DND-41 (cell line): Measurements from ENCODE around the gene NECTIN1.

Source experiments
- ATAC-seq: fragments of 200-7000 bp; cut with Tn5 transposase; 3 replicates; pipeline ENCODE4 v1.9.1; 2021; ENCODE audit warnings: low read depth; ENCODE audit not compliant: insufficient read depth
- DNase-seq: peaks from one replicate; pipeline ENCODE4 v3.0.0-alpha.2; 2020
- H2AFZ ChIP-seq: 2 replicates; pipeline ENCODE4 v1.6.0; 2012; ENCODE audit warnings: low read depth, low read length
- H3K27ac ChIP-seq: 2 replicates; pipeline ENCODE4 v1.5.1; 2012; ENCODE audit warnings: low read length, inconsistent platforms
- H3K27me3 ChIP-seq: fragments of 200-600 bp; sonication (generic); 2 replicates; pipeline ENCODE4 v1.6.0; 2012; ENCODE audit warnings: low read length, mild to moderate bottlenecking, inconsistent platforms; ENCODE audit not compliant: insufficient read depth, poor library complexity
- H3K36me3 ChIP-seq: 2 replicates; pipeline ENCODE4 v1.5.1; 2012; ENCODE audit warnings: low read length, inconsistent platforms; ENCODE audit not compliant: insufficient read depth
- H3K4me1 ChIP-seq: 2 replicates; pipeline ENCODE4 v1.5.1; 2012; ENCODE audit warnings: mild to moderate bottlenecking, low read length; ENCODE audit not compliant: insufficient read depth
- H3K4me2 ChIP-seq: 2 replicates; pipeline ENCODE4 v1.6.0; 2012; ENCODE audit warnings: mild to moderate bottlenecking, moderate library complexity, low read length, inconsistent platforms; ENCODE audit not compliant: insufficient read depth
- H3K4me3 ChIP-seq, 2 experiments: fragments of 200-600 bp in 1 of 2; shearing (Covaris generic) in 1 of 2; 2 replicates each; pipeline ENCODE4 v1.5.1; 2012 to 2016; ENCODE audit warnings: inconsistent platforms in 2 of 2, low read length in 2 of 2, mild to moderate bottlenecking in 2 of 2, low read depth in 1 of 2, moderate library complexity in 1 of 2
- H3K79me2 ChIP-seq: 2 replicates; pipeline ENCODE4 v1.6.0; 2012; ENCODE audit warnings: low read length, inconsistent platforms; ENCODE audit not compliant: insufficient read depth
- H3K9ac ChIP-seq: 2 replicates; pipeline ENCODE4 v1.6.0; 2012; ENCODE audit warnings: low read depth, mild to moderate bottlenecking, inconsistent platforms, low read length, moderate library complexity
- H3K9me3 ChIP-seq: 2 replicates; pipeline ENCODE4 v1.5.1; 2012; ENCODE audit warnings: low read length, moderate library complexity, mild to moderate bottlenecking, inconsistent platforms; ENCODE audit not compliant: insufficient read depth, severe bottlenecking
- H4K20me1 ChIP-seq: 2 replicates; pipeline ENCODE4 v1.6.0; 2012; ENCODE audit warnings: low read length; ENCODE audit not compliant: insufficient read depth
- CTCF ChIP-seq: IDR thresholded peaks from 2 replicates; pipeline ENCODE4 v1.5.1; 2012; ENCODE audit warnings: borderline replicate concordance, low read length, moderate library complexity, mild to moderate bottlenecking; ENCODE audit not compliant: poor library complexity, severe bottlenecking; ENCODE audit errors: extremely low read depth
- EZH2 ChIP-seq: IDR thresholded peaks from 3 replicates; pipeline ENCODE4 v1.6.1; 2012; ENCODE audit warnings: borderline replicate concordance, low read depth, mild to moderate bottlenecking, moderate library complexity, low read length, inconsistent platforms; ENCODE audit not compliant: severe bottlenecking

NECTIN1 gene

GRCh38 chr11:119752345-119752871, 23.4 kb upstream of the NECTIN1 start:
- no peak for TF ChIP-seq CTCF
- TF ChIP-seq EZH2, result no peak
- no peaks in the 10 kb centered on the region for H3K79me2 ChIP-seq
- no peak for ATAC-seq
- DNase-seq, result no peak
- no peaks in the 10 kb centered on the region for H3K9me3 ChIP-seq
- H3K9ac ChIP-seq, result no peak overlapping the region
- no peaks in the 10 kb centered on the region for H3K4me1 ChIP-seq
- no peaks in the 10 kb centered on the region for H3K36me3 ChIP-seq
- H3K27me3 ChIP-seq, result peaks cover 25% of the 10 kb centered on the region
- 0 out of 2 replicates have a peak, but pooled peaks cover 5% of the 10 kb centered on the region for H4K20me1 ChIP-seq
- no peak overlapping the region for H3K4me2 ChIP-seq
- no peak overlapping the region for H2AFZ ChIP-seq
- H3K4me3 ChIP-seq, result no peak overlapping the region
- no peak overlapping the region for H3K27ac ChIP-seq

GRCh38 chr11:119750056-119750455, 21.1 kb upstream of the NECTIN1 start:
- Histone ChIP-seq H3K27me3 (peaks cover 31% of the 10 kb centered on the region), H3K4me2 (no peak overlapping the region)

GRCh38 chr11:119749006-119749565, 20.1 kb upstream of the NECTIN1 start:
- Histone ChIP-seq H4K20me1 (peaks cover 8% of the 10 kb centered on the region; the same call in 1 of the 2 replicates), H3K36me3 (no peaks in the 10 kb centered on the region), H3K9ac (no peak overlapping the region), H3K9me3 (no peaks in the 10 kb centered on the region), H3K4me3 (no peak overlapping the region), H3K79me2 (no peaks in the 10 kb centered on the region), H3K27ac (no peak overlapping the region), H2AFZ (no peak overlapping the region), H3K4me2 (no peak overlapping the region), H3K4me1 (no peaks in the 10 kb centered on the region), H3K27me3 (peaks cover 31% of the 10 kb centered on the region)
- no peak for ATAC-seq
- no peak for DNase-seq
- TF ChIP-seq EZH2, result no peak

More at GRCh38 chr11:119750056-119750455, 21.1 kb upstream of the NECTIN1 start:
- TF ChIP-seq EZH2 (no peak), CTCF (no peak)
- ATAC-seq, result no peak
- Histone ChIP-seq H3K4me3 (no peak overlapping the region), H3K9me3 (no peaks in the 10 kb centered on the region), H2AFZ (no peak overlapping the region), H3K79me2 (no peaks in the 10 kb centered on the region), H3K27ac (no peak overlapping the region), H4K20me1 (peaks cover 13% of the 10 kb centered on the region; the same call in 1 of the 2 replicates), H3K9ac (no peak overlapping the region), H3K4me1 (no peaks in the 10 kb centered on the region), H3K36me3 (no peaks in the 10 kb centered on the region)
- DNase-seq, result no peak

GRCh38 chr11:119747868-119748660, 19.1 kb upstream of the NECTIN1 start:
- no peaks in the 10 kb centered on the region for H3K9me3 ChIP-seq
- H3K9ac ChIP-seq, result no peak overlapping the region
- no peaks in the 10 kb centered on the region for H3K36me3 ChIP-seq
- H3K4me3 ChIP-seq, result no peak overlapping the region
- H4K20me1 ChIP-seq, result peaks cover 10% of the 10 kb centered on the region; the same call in 1 of the 2 replicates
- H3K27ac ChIP-seq, result no peak overlapping the region
- H2AFZ ChIP-seq, result no peak overlapping the region
- H3K4me1 ChIP-seq, result no peaks in the 10 kb centered on the region
- no peak for TF ChIP-seq EZH2
- no peak for TF ChIP-seq CTCF
- no peak for ATAC-seq
- peaks cover 30% of the 10 kb centered on the region for H3K27me3 ChIP-seq
- no peaks in the 10 kb centered on the region for H3K79me2 ChIP-seq
- H3K4me2 ChIP-seq, result no peak overlapping the region
- DNase-seq, result no peak
